Activated T-helper 17 cell treated with anti-CD3 and anti-CD28 coated beads, Interleukin-2, amount 50 U/mL, for 72 hours (primary cell): Measurements from ENCODE around the gene LCOR. TPM values are rescaled to one million over a fixed set of nuclear protein-coding genes. Genes with fewer than 3 reads are reported as not detected.

Experiments
- ATAC-seq: fragments of 150-1000 bp; cut with Tn5 transposase; replicated peaks from 2 replicates; pipeline ENCODE4 v1.10.0; 2021; ENCODE audit warnings: mild to moderate bottlenecking, moderate library complexity
- H3K27ac Mint-ChIP-seq: one replicate; pipeline ENCODE4 v1.8.0; 2022; ENCODE audit warnings: mixed read lengths
- H3K27me3 Mint-ChIP-seq: one replicate; pipeline ENCODE4 v1.8.0; 2022; ENCODE audit warnings: mixed read lengths
- H3K36me3 Mint-ChIP-seq: one replicate; pipeline ENCODE4 v1.8.0; 2022; ENCODE audit warnings: low read depth, mild to moderate bottlenecking, mixed read lengths
- H3K4me1 Mint-ChIP-seq: one replicate; pipeline ENCODE4 v1.8.0; 2022; ENCODE audit warnings: mixed read lengths
- H3K4me3 Mint-ChIP-seq: one replicate; pipeline ENCODE4 v1.8.0; 2022; ENCODE audit warnings: mild to moderate bottlenecking, mixed read lengths
- H3K9me3 Mint-ChIP-seq: one replicate; pipeline ENCODE4 v1.8.0; 2022; ENCODE audit warnings: mixed read lengths
- total RNA-seq, 2 donors: library from RNA; stranded (reverse); gene quantifications; one replicate each; pipeline ENCODE4 v1.2.3, GENCODE V29; 2022

The LCOR gene
- total RNA-seq, 2 donors from 2014 or later: 25.5 to 29.6 TPM

- Mint-ChIP-seq H3K4me3 (peak overlapping the region; percentile 48), H3K27ac (no peak overlapping the region), H3K36me3 (no peaks in the 10 kb centered on the region), H3K4me1 (peaks cover 15% of the 10 kb centered on the region), H3K9me3 (no peaks in the 10 kb centered on the region), H3K27me3 (peaks cover 12% of the 10 kb centered on the region)
- ATAC-seq: peak; percentile 90
These were observed 205.6 kb downstream of the LCOR start for GRCh38 chr10:97037365-97038361.

GRCh38 chr10:97038688-97039087 is 206.6 kb downstream of the LCOR start:
- no peak for ATAC-seq
- H3K4me3 Mint-ChIP-seq: peak overlapping the region; percentile 48
- no peaks in the 10 kb centered on the region for H3K36me3 Mint-ChIP-seq
- peaks cover 15% of the 10 kb centered on the region for H3K4me1 Mint-ChIP-seq
- H3K27me3 Mint-ChIP-seq: peaks cover 12% of the 10 kb centered on the region
- no peak overlapping the region for H3K27ac Mint-ChIP-seq
- H3K9me3 Mint-ChIP-seq: no peaks in the 10 kb centered on the region

- Mint-ChIP-seq H3K27ac (no peak overlapping the region), H3K9me3 (no peaks in the 10 kb centered on the region), H3K4me3 (no peak overlapping the region), H3K27me3 (peaks cover 12% of the 10 kb centered on the region), H3K4me1 (peaks cover 15% of the 10 kb centered on the region), H3K36me3 (no peaks in the 10 kb centered on the region)
- no peak for ATAC-seq
These were observed 207.6 kb downstream of the LCOR start for GRCh38 chr10:97039538-97040247.

- peaks cover 15% of the 10 kb centered on the region for H3K4me1 Mint-ChIP-seq
- no peaks in the 10 kb centered on the region for H3K9me3 Mint-ChIP-seq
- H3K36me3 Mint-ChIP-seq: no peaks in the 10 kb centered on the region
- ATAC-seq: no peak
- peaks cover 10% of the 10 kb centered on the region for H3K27me3 Mint-ChIP-seq
- H3K27ac Mint-ChIP-seq: no peak overlapping the region
- no peak overlapping the region for H3K4me3 Mint-ChIP-seq
These were observed 208.1 kb downstream of the LCOR start for GRCh38 chr10:97040248-97040584.

GRCh38 chr10:97040706-97041105 is 208.6 kb downstream of the LCOR start:
- H3K36me3 Mint-ChIP-seq: no peaks in the 10 kb centered on the region
- no peak overlapping the region for H3K27ac Mint-ChIP-seq
- peaks cover 5% of the 10 kb centered on the region for H3K27me3 Mint-ChIP-seq
- H3K9me3 Mint-ChIP-seq: no peaks in the 10 kb centered on the region
- ATAC-seq: no peak
- H3K4me1 Mint-ChIP-seq: peaks cover 15% of the 10 kb centered on the region
- no peak overlapping the region for H3K4me3 Mint-ChIP-seq

GRCh38 chr10:97042081-97042480 is 210.0 kb downstream of the LCOR start:
- H3K27me3 Mint-ChIP-seq: no peaks in the 10 kb centered on the region
- no peaks in the 10 kb centered on the region for H3K36me3 Mint-ChIP-seq
- H3K27ac Mint-ChIP-seq: no peak overlapping the region
- H3K4me1 Mint-ChIP-seq: peaks cover 14% of the 10 kb centered on the region
- H3K9me3 Mint-ChIP-seq: no peaks in the 10 kb centered on the region
- ATAC-seq: no peak
- no peak overlapping the region for H3K4me3 Mint-ChIP-seq

GRCh38 chr10:97042716-97043562 is 210.8 kb downstream of the LCOR start:
- no peaks in the 10 kb centered on the region for H3K36me3 Mint-ChIP-seq
- H3K4me3 Mint-ChIP-seq: no peak overlapping the region
- H3K27ac Mint-ChIP-seq: no peak overlapping the region
- ATAC-seq: no peak
- H3K27me3 Mint-ChIP-seq: no peaks in the 10 kb centered on the region
- H3K4me1 Mint-ChIP-seq: peaks cover 6% of the 10 kb centered on the region
- no peaks in the 10 kb centered on the region for H3K9me3 Mint-ChIP-seq

GRCh38 chr10:97043563-97043855 is 211.4 kb downstream of the LCOR start:
- no peaks in the 10 kb centered on the region for H3K9me3 Mint-ChIP-seq
- no peak for ATAC-seq
- no peaks in the 10 kb centered on the region for H3K36me3 Mint-ChIP-seq
- H3K4me1 Mint-ChIP-seq: peaks cover under 1% of the 10 kb centered on the region
- H3K27me3 Mint-ChIP-seq: no peaks in the 10 kb centered on the region
- no peak overlapping the region for H3K27ac Mint-ChIP-seq
- no peak overlapping the region for H3K4me3 Mint-ChIP-seq

Other genes starting within 250 kb of the LCOR start
- 100 to 1,000 TPM in 1 of 2 donors, 10 to 100 TPM in 1; 80.3 to 101 TPM for gene TM9SF3, start 245.3 kb upstream of the LCOR start, total RNA-seq
- gene PIK3AP1, start 111.8 kb upstream of the LCOR start, total RNA-seq: 1 to 10 TPM; 4.3 to 6.6 TPM